HUDEP-2 (cell line): ENCODE measurements around the gene PARP16.
A peak's percentile ranks its signal among the peaks of the same experiment; 100 is the strongest.

ENCODE experiments used
- DNase-seq, 76 experiments: peaks; one replicate each; lab custom pipeline; 2025; ENCODE audit not compliant: unreplicated experiment in 76 of 76; lab: John Stamatoyannopoulos, UW

PARP16 gene, protein sequence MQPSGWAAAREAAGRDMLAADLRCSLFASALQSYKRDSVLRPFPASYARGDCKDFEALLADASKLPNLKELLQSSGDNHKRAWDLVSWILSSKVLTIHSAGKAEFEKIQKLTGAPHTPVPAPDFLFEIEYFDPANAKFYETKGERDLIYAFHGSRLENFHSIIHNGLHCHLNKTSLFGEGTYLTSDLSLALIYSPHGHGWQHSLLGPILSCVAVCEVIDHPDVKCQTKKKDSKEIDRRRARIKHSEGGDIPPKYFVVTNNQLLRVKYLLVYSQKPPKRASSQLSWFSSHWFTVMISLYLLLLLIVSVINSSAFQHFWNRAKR

DNA sequence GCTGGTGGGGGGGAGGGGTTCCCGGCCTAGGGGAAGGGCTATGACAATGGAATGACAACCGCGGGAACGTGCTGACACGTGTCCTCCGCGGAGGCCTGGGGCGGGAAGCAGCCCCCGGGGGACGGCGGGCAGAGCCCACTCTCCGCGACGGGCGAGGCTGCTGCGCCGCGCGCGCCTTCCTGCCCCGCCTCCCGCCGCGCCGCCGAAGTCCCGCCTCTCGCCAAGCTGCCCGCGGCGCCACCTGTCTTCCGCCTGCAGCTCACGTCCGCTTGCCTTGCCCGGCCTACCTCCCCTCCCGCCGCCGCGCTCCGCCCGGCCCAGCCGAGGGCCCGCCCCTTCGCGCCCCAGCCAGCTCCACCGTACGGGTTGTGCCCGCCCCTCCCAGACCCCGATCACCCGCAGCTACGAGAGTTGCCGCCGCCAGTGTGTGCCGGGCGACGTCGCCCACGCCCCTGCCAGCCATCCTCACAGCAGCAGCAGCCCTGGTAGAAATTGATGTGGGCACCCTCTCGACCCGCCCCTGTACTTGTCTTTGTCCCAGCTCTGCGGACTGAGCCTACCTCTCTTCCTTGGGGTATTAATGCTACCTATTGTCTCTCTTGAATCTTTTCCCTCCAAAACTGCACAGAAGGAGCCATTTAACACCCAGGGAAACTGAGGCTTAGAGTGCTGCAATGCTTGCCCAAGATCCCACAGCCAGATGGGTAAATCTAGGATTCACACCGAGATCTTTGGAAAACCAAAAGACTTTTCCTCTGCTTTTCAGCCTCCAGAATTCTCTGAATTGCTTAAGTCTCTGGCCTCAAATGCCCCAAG is at the start of gene PARP16:
Gene PARP16, minus strand, starts transcription at position 180 of the 816 bp plus-strand sequence. CDS start 457 bp downstream, outside the sequence.
- DNase-seq, result peak in 75 of 76 experiments; percentile 30 to 91 (median 82)

DNA sequence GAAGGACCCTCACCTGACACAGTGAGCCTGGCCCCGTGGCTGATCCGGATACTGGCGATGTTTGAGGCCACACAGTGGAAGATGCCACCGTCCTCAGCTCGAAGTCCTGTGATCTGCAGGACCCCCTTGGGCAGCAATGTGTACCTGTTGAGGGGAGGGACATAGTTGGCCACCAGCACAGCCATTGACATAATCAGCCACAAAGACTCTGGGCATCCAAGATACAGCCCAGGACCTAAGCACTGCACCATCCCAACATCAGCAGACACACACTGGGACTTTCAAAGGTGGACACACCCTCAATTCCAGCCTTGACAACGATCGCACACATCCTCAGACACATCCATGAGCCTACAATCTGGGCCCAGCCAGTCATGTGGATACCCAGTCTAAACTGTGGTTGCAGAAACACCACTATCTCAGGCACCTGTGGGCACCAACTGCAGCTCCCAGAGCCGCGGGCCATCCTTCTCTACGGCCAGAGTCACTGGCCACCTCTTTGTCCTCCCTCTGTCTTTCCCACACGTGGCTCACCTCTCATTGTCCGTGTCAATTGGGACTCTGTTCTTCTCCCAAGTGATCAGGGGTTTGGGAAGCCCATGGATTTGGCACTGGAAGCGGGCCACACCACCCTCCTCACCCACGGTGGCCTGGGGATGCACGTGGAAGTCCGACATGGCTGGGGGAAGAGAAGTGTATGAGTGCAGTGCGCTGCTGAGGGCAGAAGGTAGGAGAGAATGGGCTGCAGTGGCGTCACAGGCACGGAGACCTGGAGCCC is 48.8 kb upstream of the PARP16 start:
- no peak for DNase-seq

DNA sequence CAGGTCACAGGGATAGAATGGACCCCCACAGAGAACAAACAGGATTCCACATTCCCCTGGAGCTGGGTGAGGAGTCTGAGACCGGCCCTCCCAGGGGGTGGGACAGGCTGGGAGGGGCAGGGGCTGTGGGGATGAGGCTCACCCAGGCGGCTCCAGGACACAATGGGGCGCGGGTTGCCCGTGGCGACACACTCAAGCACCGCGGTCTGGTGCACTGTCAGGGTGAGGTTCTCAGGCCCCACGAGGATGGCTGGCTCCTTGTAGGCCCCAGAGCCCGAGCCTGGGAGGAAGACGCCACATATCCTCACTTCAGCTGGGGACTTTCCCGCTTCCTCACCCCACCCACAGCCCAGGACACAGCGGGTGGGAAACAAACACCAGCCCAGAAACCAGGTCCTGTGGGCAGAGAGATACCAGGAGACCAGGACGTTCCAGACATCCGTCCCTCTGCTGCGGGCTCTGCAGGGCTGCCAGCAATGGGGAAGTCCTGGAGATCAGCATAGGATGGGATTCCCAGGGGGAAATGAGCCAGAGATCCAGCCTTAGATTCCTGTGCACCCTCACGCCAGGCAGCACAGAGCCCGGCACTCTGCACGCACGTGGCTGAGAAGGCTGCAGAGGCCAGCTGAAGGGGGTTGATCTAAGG is 48.0 kb upstream of the PARP16 start:
- no peak for DNase-seq

DNA sequence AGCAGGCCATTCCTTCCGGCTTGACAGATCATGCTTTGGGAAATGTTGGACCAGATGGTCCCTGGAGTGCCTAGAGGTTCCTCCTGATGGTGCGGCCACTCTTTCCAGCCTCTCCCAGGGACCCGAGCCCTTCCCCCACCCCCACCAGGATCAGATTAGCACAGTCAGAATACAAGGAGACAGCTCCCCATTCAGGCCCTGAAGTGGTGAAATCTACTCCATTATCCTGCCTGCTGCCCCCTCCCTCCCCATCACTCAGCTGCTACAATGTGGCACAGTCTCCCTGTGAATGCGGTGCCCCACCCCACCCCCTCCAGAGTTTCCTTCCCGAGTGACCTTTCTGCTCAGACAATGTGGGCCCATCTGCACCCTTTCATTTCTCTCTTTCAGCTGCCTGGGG is 47.2 kb upstream of the PARP16 start:
- no peak for DNase-seq

DNA sequence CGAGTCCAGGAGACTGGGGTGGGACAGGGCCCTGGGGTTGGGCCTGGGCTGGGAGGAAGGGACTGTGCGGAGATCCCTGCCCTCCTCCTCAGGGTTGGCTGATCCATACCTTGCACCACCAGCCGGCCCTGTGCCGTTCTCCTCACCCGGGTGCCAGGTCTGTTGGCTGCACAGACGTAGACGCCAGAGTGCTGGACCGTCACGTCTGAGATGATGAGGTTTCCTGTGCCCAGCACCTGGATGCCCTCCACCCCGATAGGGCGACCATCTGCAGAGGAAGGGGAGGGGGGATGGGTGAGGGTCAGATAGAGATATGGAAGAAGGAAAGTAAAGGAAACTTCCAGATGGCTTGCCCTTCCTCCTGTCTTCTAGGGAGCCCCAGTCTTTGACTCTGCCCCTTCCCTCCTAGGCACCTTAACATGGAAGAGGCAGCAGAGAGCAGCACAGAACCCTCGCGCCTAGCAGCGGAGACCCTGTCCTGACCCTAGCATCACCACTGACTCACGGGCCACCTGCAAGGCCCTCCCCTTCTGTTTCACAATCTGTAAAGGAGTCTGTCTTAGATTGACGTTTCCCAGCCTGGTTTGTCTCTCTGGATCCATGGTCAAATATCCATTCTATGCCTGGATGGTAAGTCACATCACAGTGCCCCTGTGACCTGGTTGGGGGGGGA is 46.6 kb upstream of the PARP16 start:
- no peak for DNase-seq

DNA sequence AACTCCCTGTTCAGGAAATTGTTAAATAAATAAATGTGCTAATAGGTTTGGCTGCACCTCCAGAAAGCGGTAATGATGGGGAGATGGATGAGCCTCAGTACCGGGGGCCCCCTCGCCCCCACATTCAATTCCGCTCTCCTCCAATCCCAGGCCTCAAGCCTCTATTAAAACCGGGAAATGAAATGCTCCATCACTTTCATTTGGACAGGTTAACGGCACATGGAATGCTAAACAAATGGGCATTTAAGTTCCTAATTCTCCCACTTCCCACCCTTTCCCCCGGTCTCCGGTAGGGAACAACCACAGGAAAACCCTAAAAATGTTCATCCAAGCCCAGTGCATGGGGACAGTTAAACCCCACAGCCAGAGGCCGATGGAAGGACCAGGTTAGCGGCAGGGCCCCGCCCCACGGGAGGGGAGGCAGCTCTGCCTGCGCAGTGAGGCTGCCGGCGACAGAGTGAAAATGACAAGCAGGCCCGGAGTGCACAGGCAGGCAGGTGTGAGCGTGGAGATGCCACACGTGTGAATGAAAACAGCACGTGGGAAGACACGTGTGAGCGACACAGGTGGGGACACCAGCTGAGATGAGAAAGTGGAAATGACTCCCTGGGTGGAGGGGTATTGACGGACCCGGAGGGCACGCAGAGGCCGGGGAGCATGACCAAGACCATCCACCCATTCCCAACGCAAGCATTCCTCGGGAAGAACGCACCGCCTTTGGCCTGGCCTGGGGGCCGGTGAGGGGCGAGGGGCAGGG is 45.9 kb upstream of the PARP16 start:
- no peak for DNase-seq

DNA sequence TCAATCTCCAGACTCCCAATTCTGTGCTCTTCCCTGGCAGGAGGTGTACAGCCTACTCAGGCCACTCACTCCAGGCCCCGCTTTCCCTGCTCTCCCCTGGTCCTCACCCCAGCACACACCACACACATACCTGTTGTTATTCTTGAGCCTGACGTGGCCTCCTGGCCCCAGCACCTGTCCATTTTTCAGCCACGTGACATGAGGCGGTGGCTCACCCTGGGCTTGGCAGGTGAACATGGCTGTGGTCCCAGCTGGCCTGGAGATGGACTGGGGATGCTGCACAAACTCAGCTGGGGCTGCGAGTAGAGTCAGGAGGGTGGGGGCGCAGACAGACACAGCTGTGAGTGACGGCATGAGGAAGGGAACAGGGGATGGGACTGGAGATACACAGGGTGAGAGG is 45.1 kb upstream of the PARP16 start:
- no peak for DNase-seq

DNA sequence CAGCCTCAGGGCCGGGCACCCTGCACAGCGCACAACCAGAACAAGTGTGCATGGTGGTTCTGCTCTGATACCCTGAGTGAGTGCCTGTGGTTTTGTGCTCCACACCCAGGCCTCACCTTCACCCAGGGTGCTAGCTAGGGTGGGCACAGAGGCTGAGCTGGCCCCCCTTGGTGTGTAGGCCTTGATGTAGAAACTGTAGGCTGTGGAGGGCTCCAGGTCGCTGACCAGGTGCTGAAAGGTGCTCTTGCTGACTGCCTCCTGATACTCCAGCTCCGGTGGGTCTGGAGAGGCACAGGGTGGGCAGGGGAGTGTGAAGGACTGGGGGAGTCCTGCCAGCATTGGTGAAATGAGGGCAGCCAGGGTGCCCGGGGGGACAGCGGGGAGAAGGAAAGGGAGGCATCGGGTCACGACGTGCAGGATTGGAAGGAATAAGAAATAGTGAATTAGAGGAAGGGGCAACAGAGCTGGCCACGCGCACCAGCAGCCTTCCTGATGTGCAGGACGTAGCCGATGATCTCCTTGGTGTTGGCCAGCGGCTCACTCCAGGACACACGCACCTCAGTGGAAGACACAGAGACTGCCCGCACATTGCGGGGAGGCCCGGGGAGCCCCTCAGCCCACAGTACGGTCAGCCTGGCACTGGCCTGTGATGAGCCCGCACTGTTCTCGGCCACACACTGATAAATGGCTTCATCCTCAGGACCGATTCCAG is 44.4 kb upstream of the PARP16 start:
- DNase-seq, result no peak

DNA sequence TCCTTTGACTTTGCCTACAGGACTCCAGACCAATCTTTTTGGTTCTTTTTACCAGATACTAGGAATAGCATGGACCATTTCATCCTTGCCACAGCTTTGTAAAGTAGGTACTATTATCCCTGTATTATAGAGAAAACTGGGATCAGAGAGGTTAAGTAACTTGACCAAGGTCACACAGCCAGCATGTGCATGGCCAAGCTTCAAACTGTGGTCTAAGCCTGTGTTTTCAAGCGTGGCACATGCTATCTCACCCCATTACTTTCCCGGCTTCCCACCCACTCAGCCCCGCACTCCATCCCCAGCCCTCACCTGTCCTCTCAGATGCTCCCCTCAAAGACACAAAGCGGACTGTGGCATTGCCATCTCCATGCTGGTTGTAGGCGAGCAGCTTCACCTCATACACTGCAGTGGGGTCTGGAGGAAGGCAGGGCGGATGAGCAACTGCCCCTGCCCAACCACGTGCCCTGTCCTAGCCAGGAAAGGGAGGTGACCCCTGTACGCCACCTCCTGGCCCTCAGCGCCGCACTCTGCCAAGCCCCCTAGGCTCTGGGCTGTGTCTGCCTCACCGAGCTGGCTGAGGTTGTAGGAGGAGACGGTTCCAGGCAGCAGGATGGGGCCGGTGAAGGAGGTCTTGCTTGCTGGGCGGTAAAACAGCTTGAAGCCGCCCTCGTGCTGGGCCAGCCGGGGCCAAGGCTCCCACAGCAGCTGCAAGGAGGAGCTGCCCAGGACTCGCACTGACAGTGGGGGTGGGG is 43.5 kb upstream of the PARP16 start:
- no peak for DNase-seq

DNA sequence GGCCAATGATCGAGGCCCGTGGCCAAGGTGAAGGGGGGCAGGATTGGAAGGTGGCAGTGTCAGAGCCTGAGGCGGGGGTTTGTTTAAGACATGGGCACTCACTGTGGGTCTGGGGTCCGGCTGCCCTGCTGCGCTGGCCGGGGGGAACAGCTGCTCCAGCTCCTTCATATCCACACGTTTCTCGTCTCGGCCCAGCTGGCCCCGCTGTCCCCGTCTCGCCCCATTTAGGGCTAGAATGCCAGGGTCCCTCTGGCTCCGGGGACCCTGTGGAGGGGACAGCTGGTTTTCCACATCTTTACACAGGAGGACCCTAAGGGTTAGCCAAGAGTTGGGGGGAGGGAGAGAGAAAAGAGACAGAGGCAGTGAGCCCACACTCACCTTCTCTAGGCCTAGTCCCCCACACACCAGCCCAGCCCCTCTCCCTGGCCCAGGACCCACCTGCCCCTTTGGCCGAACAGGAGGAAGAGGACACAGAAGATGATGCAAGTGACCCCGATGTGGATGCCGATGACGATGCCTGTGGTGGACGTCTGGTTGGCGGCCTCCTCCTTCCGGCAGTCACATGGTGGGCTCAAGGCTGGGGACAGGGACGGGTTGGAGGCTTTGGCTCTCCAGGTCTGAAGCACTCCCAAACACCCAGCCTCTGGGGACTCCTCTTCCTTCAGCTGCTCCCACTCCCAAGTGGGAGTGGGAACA is 42.8 kb upstream of the PARP16 start:
- DNase-seq, result no peak

DNA sequence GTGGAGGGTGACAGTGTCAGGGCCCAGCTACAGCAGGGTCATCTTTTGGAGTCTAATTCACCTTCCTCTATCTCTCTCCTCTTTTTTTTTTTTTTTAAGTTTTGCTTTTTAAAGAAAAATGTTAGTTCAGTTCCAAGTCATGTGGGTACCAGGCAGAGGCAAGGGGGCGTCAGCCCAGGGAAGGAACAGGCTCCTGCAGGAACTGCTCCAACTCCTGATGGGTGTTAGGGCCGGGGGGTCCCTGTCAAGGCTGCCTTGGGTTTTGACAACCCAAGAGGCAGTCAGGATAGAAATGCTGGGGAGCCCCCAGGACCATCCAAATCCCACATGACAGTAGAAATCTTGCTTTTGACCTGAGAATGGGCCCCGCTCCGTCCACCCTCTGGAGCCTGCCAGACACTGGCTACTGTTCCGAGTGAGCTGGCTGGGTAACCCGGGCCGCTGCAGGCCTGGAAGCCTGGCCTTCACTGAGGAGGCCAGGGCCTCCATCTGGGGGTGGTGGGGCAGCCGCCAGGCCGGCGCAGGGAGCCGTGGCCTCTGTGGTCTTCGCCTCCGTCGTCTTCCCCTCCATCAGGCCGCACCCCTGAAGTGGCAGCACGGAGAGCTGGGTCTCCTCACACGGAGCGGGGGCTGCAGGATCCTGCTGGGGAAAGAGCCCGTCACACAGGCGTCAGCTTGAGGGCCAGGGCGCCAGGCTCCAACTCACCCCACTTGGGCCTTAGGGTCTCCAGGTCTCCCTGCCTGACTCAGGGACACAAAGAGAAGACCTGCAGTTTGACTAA is 42.0 kb upstream of the PARP16 start:
- no peak for DNase-seq

DNA sequence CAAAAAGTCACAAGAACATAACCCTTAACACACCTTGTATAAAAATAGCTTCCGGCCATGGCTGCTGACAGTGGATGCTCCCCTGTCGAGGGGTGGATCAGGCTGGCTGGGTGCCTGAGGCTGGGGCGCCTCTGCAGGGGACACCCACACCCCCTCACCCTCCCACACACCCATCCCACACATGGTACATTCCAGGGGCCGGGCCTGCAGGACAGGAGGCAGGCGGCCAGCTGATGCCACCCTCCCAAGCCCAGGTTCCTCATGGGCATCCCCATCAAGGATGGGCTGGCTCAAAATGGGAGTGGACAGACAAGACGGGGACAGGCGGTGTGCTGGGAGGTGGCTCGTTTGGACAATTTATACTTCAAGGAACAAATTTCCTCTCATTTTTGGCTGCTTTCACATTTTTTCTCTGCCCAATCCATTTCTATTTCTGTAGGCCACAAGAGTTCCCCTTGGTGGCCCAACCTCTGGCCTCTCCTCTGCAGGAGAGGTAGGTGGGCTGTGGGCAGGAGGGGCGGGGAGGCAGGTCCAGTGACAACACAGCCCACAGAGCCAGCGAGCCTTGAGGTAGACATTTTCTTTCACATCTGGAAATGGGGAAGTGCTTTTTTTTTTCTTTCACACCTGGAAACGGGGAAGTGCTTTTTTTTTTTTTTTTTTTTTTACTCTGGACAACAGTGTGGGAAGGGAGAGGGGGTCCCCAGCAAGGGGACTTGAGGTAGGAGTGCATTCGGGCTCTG is 41.1 kb upstream of the PARP16 start:
- DNase-seq, result no peak

DNA sequence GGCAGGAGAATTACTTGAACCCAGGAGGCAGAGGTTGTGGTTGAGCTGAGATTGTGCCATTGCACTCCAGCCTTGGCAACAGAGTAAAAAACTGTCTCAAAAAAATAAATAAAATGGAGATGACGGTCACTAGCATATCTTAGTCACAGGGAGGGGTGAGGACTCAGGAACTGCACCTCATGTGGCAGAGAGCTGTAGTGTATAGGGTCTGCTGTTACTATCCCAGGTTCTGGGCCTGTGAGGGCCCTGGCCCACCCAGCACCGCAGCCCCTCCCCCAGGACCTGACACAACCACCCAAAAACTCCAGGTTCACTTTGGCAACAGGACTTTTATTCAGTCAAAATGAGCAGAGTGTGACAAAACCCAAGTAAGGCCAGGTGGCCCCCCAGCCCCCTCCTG is 40.1 kb upstream of the PARP16 start:
- DNase-seq, result no peak

DNA sequence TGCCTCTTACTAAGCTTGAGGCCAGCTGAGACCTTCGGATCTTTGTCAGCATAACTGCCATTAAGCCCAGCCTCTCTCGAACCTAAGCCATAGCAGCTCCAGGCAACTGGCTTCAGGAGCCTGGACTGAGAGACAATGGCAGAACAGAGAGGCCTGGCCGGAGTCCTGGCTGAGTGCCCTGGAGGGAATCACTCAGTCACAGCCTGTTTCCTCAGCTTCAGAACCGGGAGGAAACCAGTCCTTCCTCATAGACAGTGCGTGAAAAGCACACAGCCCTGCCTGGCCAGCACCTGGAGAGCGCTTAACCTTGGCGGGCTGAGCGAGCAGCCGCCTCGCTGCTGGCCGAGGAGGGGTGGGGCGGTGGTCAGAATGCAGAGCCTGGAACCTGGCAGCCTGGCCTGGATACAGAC is 39.4 kb upstream of the PARP16 start:
- no peak for DNase-seq

DNA sequence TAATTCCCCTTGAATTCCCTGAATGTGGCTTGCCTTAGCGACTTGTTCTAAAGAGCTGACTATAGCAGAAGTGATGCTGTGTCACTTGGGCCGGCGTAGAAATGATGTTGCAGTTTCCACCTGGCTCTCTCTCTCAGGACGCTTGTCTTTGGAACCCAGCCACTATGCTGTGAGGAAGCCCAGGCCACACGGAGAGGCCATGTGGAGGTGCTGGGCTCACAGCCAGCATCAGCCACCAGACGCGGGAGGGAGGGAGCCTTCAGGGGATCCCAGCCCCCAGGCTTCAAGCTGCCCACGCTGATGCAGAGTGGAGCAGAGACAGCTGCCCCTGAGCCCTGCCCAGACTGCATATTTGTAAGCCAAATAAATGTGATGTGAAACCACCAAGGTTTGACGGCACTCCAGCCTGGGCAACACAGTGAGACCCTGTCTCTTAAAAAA is 36.4 kb upstream of the PARP16 start:
- DNase-seq, result peak in 63 of 76 experiments; percentile 2 to 84 (median 29)

DNA sequence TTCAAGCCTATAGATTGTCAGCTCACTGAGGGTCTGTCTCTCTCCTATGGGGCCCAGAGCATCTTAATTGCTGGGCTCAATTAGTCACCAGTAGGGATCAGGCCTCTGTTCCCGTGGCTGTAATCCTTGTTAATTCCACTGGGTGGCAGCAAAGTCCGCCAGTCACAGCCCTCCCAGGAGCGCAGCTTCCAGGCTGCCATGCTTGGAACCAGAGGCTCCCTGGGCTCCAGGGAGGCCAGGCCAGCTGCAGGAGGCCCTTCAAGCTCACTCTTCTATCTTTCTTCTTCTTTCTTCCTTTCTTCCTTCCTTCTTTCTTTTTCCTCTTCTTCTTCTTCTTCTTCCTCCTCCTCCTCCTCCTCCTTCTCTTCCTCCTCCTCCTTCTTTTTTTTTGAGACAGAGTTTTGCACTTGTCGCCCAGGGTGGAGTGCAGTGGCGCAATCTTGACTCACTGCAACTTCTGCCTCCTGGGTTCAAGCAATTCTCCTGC is 32.2 kb upstream of the PARP16 start:
- peak in 66 of 76 experiments; percentile 3 to 82 (median 54) for DNase-seq
